Islet precursor cell (in vitro differentiated cells): ENCODE results near the gene PURA.
"Not testable (repeated sequence)": the region's sequence is repeated elsewhere in the genome, so short reads cannot be mapped to it uniquely, and the experiment has no call there.

Source experiments
- DNase-seq: peaks from one replicate; pipeline ENCODE4 v3.0.0-alpha.2; 2018

The PURA gene

GRCh38 chr5:140136624-140137023, 22.7 kb downstream of the PURA start:
- DNase-seq: no peak

DNA sequence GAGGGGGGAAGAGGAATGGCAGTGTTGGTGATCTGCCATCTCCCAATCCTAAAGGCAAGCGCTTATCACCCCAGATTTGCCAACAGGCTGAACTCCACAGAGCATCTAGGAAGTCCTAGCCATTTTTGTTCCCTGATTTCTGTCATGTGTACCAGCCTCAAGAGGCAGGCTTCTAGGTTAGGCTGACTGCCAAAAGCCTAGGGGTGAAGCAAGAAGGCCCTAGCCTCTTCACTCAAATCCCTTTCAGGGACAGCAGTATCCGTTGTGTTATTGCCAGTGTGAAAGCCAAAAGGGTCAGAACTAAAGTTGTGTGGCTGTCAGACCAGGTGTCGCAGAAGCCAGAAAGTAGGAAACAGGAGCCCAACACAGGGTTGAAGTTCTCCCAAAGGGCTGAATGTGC, 26.5 kb downstream of the PURA start:
- no peak for DNase-seq

GRCh38 chr5:140141241-140141640, 27.3 kb downstream of the PURA start:
- DNase-seq: no peak

DNA sequence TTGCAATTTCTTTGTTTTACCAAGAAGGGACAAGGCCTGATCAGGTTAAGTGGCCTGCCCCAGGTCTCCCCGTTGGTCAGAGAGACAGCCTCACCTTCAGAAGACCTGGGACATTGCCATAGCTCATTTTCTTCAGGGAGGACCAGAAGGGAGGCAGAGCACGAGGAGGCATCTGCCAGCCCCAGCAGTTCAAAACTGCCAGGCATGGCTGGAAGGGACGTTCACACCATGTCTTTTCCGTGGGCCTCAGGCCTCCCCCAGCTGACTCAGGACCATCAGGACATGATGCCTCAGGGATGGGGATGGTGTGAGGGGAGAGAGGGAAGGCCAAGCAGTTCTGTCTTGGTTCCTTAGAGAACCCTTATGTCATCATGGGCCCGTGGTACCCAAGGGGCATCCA, 28.3 kb downstream of the PURA start:
- no peak for DNase-seq

DNA sequence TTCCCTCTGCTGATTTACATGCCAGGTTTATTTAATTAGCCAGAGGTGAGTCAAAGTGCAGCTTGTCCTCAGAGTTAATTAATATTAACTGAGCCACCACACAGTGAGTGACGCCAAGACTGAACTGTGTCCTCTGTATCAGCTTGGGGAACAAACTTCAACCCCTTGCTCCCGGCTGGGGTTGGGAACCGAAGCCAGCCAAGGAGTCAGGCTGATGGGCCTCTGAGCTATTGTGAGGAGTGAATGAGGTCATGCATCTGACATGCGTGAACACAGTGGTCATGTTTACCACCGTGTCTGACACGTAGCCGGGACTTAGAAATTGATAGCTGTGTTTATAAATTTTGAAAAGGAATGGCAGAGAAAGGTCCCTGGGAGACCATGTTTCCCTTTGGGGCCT, 28.9 kb downstream of the PURA start:
- DNase-seq: no peak

DNA sequence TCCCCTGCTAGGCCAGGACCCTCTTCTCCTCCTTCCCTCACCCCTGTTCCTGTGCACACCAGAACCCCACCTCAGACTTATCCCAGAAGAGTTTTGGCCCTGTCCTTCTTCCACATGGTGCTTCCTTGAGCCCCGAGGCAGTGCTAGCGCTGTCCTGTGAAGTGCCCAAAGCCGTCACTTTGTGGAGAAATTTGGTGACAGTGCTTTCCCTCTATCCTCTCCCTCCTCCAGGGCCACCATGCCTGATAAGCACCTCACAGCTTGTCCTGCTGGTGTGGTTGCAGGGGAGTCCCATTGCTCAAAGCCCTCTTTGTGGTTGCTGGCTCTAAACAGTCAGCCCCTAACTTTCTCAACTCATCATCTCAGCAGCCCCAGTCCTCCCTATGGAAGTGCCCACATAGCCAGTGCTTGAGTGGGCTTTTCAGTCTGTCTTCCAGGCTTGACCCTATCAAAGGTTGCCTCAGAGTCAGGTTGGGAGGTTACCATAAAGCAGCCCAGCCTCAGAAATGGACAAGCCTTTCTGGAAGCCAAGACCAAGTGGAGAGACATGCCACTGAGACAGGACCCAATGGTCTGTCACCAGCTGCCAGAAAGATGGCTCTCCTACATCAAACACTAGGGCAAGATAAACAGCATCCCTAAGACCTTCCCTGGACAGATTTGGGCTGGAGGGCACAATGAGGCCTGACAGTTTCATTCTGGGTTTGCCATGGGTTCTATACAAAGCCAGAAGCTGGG, 29.8 kb downstream of the PURA start:
- DNase-seq: no peak

DNA sequence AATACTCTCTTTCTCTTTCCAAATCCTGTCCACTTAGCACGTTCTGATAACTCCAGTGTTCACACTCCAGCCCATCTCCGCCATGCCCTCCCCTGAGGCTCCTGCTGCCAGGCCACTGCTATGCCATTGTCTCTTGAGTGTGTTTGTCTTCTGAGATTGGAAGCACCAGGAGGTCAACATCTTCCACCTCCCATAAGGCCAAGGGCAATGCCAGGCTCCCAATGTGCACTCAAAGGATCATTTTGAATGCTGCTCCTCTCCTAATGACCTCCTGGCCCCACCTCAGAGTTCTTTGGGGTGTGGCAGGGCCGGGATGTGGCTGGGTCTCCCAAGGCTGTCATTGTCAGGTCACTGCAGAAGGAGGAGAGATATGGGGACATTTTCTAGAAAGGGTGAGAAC, 31.3 kb downstream of the PURA start:
- DNase-seq: peak; percentile 35

DNA sequence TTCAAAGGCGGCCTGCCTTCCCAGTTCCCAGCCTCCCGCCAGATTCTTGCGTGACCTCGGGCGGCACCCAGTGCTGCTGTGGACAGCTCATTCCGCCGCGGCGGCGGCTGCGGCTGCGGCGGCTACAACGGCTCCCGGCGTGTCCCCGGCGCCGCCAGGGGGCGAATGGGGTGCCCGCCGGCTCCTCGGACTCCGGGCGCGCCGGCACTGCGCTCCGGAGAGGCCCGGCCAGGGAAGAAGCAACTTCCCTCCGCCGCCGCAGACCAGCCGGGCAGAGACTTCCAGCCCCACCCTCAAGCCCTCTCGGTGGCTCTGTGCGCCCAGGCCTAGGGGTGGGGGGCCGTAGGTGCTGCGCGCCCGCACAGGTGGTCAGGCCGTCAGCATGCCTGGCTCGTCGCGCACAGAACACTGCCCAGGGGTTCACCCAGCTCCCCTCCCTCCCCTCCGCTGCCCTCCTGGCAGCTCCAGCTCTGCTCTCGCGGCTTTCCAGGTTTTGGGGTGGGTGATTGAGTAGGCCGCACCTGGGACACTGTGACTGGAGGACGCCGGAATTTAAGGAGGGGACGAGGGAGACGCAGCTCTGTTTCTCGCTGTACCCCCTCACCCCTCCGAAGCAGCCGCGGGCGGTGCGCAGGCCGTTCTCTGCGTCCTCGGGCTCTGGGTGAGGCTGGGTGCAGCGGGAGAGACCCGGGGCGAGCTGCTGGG, 32.1 kb downstream of the PURA start:
- DNase-seq: peak; percentile 89

- peak; percentile 40 for DNase-seq
Measured at GRCh38 chr5:140146523-140146842, 32.6 kb downstream of the PURA start.

GRCh38 chr5:140147460-140147859, 33.6 kb downstream of the PURA start:
- peak; percentile 34 for DNase-seq

- peak; percentile 77 for DNase-seq
Measured at GRCh38 chr5:140148508-140148907, 34.6 kb downstream of the PURA start.

DNA sequence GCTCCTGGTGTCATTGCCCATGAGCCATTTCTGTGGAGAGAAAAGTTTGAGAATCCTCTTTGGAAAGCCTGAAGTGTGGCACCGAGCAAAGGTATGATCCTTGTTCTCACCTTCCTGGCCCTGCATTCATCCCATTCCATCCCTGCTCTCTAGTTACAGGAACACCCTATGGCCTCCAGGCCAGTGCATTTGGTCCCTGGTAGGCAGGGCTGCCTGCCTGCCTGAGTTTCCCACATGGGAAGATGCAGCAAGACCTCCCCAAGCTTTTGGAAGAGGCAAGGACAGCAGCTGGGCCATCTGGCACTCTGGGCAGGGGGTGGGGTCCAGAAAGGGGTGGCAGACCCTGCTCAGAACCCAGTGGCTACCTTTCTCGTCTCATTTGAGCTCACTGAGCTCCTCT, 36.3 kb downstream of the PURA start:
- DNase-seq: peak; percentile 52

DNA sequence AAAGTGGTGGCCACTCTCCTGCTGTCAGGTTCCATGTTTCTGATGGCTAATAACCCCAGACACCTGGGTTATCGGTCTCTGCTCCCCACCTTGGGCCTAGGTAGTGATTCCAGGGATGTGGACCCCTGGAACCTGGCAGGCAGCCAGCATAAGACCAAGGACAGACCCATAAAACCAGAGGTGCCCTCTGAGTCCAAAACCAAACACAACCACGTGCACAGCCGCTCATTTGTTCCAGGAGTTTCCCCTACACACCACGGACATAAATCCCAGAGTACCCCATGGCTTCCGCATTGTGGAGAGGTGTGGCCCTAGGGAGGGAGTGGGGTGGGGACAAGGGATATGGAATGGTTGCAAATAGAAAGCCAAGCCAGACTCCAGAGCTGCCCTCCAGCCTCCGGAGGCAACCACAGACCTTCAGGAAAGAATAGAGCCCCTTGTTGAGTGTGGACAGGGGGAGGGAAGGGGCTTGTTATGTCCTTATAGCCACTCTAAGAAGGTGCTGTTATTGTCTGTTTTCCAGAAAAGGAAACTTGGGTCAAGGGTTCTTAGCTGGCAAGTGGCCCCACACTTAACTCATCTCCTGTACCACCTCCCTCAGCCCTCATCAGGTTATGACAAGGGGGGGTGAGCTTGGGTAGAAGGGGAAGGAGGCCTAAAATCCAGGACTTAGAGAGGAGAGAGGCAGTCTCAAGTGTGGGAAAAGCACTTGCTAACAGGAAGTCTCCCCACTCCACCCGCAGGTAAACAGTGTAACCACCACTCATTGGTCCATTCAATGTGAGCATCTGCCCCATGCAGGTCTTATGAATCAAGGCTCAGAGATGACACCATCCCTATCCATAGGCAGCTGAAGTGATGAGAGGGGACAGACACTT, 37.5 kb downstream of the PURA start:
- peak; percentile 53 for DNase-seq

DNA sequence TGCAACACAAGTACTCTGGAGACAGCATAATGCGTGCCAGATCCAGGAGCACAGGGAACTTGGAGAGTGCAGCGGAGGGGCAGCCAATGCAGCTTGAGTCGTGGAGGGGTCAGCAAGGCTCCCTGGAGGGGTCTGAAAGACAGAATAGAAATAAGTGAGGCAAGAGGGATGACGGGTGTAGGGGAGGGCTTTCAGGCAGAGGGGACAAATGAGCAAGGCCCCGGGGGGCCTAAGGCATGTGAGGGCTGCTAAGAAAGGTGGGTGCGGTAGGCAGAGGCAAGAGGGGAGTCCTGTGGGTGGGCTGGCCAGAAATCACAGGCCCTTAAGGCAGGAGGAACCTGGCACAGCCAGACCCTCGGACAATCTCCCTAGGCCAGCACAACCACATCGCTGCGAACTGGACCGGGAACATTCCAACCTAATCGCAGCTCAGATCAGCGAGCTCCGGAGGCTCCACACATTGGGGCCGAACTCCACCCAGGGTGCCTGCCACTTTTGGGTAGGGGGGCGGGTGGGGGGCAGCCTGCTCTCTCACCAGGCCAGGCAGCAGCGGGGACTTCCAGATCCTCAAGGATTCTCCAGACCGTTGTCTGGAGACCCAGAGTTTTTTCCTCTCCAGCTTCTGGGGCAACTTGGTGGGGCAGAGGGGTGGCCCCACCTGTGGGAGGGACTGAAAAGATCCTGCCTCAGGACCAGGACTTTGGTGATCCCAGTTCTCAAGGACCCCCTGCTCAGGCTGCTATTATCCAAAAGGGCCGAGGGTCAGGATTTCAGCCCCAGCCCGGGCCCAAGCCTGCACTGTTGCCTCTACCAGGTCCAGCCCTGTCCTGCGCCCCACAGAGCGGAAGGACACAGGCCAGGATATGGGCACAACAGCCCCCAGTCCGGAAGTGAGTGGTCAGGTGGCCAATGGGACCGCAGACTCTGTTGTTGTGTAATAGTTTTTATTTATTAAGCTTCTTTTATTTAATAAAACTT, 38.4 kb downstream of the PURA start:
- peak; percentile 78 for DNase-seq

- no peak for DNase-seq
Measured at GRCh38 chr5:140153255-140153654, 39.3 kb downstream of the PURA start.

GRCh38 chr5:140153905-140154304, 40.0 kb downstream of the PURA start:
- DNase-seq: no peak

- DNase-seq: not testable (repeated sequence)
Measured at GRCh38 chr5:140154710-140155381, 40.9 kb downstream of the PURA start.

DNA sequence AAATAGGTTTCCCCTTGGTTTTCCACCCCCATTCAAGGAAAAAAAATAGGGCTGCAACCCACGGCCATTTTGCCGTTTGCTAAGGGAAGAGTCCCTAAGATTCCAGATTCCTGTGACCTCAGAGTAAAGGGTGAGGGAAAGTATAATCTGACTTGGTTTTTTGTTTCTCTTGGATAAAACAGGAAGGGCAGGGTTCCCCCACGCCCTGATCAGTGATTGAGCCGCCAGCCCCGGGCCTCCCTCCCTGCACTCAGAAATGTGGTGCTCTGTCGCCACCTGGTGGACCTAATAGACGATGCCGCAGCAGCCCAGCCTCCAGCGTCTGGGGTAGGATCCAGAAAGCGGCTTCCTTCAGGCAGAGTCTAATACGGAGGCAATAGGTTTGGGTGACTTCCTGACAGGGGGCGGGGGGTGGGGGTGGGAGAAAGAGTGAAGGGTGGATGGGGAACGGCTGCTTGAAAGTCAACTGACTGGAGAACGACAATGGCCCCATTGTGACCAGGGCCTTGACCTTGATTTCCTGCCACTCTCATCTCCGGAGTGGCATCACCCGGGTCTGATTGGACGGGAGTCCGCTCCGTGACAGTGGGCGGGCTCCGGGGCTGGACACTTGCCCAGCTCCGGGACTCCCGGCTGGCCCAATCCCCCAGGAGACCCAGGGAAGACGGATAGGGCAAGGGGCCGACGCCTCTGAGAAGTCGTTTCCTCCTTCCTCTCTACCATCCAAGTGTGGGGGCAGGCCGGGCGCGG, 43.3 kb downstream of the PURA start:
- peak; percentile 95 for DNase-seq

DNA sequence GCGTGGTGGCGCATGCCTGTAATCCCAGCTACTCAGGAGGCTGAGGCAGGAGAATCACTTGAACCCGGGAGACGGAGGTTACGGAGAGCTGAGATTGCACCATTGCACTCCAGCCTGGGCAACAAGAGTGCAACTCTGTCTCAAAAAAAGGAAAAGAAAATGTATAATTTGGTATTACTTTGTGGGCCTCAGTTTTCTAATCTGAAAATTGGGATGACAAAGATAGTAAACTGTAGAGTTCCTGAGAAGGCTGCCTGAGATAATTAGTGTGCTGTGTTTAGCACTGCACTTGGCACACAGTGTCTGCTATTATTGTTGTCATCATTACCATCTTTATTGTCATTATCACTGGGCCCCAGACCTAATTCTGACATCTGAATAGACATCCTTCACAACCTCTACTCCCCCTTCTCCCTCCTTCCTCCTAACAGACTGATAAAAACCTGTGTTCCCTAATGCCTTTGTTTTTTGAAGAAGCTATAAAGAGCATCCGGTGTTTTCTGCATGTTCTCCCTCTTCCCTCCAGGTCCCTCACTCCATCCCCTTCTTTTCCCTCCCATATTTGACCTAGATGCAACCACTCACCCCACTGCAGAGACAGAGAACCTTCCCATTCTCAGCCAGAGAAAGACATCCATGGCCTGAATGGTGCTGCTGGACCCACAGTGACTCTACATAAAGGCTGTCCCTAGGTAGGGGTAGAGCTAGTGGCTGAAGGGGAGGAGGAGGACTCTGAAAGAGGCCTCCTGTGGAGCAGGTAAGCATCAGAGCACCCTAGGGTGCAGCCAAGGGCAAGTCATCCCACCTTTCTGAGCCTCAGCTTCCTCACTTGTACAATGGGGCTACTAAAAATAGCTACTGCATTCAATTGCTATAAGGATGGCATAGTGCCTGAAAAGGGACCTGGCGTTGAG, 45.4 kb downstream of the PURA start:
- DNase-seq: no peak

GRCh38 chr5:140162275-140162674, 48.4 kb downstream of the PURA start:
- no peak for DNase-seq
